Stimulated activated CD8-positive, alpha-beta memory T cell treated with anti-CD3 and anti-CD28 coated beads, Interleukin-4, amount 100 ng/mL, for 4 hours (primary cell): ENCODE data around the gene ATP8B1.
"Not testable (repeated sequence)": the region's sequence is repeated elsewhere in the genome, so short reads cannot be mapped to it uniquely, and the experiment has no call there.

ENCODE experiments used
- DNase-seq, 2 donors: peaks; one replicate each; pipeline ENCODE4 v3.0.0-alpha.2; 2020; ENCODE audit warnings: low read depth in 2 of 2, low spot score in 1 of 2

The ATP8B1 gene

DNA sequence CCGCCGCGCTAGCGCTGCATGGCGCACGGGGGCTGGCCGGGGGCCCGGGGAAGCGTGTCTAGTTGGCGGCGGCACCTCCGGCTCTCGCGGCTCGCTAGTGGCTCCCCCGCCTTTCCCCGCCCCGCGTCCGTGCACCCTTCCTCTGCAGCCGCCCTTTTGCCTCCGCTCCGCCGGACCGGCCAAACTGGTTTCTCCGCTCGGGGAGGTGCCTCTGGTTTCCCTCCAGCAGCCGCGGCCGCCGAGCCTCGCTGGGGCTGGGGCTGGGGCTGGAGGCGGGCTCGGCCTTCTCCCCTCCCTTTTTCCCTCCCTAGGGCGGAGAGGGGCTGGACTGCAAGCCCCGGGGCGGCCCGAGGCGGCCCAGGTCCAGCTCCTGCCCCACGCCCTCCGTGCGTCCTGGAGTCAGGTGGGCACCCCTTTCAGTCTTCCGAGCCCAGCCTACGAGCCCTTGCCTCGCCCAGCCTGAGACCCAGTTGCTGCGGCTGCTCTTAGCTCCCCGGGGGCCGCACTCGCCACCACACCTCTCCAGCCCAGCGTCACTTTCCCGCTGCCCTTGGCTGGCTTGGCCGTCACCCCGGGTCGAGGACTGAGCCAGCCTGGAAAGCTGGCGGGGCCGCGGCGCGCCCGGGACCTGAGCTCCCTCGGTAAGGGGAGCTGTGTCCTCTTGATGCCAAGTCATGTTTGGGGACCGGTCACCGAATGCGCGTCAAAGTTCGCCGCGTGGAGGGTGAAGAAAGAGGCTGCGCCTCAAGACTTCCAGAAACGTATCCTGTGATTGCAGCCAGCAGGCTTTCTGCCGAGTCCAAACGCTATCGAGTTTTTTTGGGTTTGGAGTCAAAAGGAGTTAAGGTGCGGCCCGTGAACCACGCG, at the start of gene ATP8B1:
TSS of gene ATP8B1 (minus strand) at position 213 of the 867 bp plus-strand sequence. CDS start 71,508 bp downstream, outside the sequence.
- no peak for DNase-seq

DNA sequence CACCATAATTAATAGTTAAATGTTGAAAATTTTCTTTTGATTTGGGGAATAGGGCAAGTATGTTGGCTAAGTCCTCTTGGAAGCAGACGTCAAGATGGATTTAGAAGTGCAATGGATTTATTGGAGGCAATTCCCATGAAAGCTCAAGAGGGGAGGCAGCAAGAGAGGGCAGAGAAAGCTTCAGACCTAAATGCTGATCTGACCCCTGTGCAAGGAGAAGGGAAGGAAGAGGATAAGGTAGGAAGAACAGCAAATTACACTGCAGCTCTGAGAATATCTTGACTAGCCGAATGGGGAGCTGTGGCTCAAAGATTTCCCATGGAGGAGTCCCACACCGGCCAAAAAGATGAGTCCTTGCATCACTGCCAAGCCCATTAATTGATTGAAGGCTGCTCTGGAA, 46.9 kb upstream of the ATP8B1 start:
- no peak for DNase-seq

DNA sequence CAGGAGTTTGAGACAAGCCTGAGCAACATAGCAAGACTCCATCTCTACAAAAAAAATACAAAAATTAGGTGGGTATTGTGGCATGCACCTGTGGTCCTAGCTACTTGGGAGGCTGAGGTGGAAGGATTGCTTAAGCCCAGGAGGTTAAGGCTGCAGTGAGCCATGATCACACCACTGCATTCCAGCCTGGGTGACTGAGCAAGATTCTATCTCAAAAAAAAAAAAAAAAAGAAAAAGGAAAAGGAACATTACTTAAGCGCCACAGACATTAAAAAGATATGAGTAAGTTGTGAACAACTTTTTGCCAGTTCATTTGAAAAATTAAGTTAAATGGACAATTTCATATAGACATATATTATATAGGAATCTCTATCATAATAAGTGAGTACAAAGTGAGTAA, 45.3 kb upstream of the ATP8B1 start:
- DNase-seq, result not testable (repeated sequence)

DNA sequence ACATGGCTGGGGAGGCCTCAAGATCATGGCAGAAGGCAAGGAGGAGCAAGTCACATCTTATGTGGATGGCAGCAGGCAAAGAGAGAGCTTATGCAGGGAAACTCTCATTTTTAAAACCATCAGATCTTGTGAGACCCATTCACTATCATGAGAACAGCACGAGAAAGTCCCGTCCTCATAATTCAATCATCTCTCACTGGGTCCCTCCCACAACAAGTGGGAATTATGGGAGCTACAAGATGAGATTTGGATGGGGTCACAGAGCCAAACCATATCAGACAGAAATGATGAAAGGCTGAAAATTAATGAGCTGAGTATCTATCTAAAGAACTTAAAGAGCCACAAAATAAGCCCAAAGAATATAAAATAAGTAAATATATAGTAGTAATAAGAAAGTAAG, 44.3 kb upstream of the ATP8B1 start:
- DNase-seq, result not testable (repeated sequence)

DNA sequence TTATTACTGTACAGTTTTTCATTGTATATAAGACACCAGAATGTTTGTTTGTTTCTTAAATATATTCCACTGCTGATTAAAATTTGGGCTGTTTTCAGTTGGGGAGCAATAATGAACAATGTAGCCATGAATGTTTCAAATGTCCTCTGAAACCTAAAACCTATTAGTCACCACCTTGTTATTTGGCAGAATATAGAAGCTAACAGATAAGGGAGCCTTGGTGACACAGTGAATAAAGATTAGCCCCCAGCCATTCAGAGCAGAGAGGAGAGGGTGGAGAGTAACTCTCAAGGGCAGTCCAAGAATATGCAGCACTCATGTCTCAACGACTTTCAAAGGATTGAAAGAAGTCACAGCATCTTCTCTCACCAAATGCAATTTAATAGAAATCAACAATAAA, 43.1 kb upstream of the ATP8B1 start:
- DNase-seq, result no peak

DNA sequence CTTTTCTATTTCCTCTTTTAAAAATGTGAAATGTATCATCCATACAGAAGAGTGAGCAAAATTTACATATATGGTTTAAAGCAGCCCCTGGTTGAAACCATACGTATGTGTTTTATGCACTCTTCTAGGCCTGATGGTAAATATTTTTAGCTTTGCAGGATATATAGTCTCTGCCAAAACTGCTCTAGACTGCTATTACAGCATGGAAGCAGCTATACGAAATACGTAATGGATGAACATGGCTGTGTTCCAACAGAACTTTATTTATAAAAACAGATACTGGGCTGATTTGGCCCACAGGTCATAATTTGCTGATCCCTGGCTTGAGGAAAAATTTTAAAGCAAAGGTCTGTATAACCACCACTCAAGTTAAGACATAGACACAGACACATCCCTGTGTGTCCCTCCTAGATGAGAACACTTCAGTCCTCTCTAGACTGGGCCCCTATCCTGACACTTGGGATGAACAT, 42.5 kb upstream of the ATP8B1 start:
- DNase-seq, result no peak

DNA sequence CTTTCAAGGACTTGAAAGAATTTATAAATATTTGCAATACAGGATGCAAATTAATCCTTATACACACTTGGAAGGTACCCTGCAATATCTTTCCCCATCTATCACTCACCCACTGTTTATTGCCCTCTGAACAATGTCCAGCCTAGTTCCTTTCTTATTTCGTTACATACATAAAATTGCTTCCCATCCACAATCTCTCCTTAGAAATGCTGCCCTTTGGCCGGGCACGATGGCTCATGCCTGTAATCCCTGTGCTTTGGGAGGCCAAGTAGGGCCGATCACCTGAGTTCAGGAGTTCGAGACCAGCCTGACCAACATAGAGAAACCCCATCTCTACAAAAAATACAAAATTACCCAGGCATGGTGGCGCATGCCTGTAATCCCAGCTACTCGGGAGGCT, 41.2 kb upstream of the ATP8B1 start:
- DNase-seq, result no peak

DNA sequence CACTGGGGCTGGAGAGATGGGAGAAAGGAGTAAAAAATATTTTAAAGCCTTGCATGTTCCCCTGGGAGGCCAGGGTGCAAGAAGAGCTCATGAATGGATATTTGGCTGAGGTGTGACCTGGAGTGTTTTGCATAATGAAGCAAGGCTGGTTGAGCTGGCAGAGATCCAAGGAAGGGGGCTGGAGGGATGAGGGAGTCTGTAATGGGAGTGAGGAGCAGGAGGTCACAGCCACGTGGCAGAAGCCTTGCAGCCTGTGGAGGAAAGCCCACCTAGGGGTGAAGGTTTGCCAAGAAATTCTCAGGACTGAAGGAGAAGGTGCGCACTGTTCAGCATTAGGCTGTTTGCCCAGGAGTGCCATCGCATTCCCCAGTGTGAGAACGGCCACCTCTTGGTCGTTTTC, 40.3 kb upstream of the ATP8B1 start:
- DNase-seq, result no peak

DNA sequence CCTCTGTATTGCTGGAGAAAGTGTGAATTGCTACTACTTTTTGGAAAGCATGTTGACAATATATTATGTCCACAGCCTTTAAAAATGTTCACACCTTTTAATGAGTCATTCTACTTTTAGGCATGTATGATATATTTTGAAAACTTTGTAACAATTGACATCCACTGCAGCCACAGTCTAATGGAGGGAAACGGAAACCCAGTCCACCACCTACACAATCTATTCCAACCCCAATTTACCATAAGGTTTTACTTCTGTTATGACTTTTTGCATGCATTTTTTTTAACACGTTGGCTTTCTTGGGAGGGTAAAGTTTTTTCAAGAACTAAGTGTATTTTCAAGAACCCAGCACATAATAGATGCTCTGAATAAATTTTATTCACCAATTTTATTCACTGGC, 38.5 kb upstream of the ATP8B1 start:
- DNase-seq, result no peak

DNA sequence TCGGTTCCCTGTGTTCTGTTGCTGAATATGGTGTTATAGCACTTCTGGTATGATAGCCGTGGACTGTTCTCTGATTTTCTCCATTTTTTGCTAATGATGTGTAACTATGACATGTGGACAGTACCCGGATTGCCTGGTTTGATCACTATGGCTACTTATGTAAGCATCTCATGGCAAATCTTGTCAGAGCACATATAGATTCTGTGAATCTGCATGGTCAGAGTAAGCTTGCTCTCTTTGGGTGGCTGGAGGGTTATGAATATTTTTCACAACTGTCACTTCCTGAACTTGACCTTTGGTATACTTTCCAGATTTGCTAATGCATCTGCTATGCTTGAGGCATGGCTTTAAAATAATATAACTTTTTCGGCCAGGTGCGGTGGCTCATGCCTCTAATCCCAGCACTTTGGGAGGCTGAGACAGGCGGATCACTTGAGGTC, 36.8 kb upstream of the ATP8B1 start:
- DNase-seq, result no peak

DNA sequence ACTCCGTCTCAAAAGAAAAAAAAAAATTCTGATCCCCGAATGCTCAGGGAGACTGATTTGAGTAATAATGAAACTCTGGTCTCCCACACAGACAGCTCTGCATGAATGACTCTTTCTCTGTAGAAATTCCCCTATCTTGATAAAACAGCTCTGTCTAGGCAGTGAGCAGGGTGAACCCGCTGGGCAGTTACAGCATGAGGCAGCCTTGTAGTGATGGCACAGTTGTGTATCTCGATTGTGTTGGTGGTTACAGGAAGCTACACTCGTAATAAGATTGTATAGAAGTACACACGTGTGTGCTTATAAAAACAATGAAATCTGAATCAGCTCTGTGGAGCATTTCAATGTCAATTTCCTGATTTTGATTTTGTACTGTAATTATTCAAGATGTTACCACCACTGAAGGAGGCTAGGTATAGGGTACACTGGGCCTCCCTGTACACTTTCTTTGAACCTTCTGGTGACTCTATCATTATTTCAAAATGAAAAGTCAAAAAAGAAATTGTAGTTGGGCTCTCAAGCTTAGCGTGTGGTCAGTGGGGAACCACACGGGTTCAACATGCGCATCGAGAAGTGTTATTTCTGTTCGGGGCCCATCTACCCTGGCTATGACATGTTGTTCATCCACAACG, 34.9 kb upstream of the ATP8B1 start:
- DNase-seq, result no peak

DNA sequence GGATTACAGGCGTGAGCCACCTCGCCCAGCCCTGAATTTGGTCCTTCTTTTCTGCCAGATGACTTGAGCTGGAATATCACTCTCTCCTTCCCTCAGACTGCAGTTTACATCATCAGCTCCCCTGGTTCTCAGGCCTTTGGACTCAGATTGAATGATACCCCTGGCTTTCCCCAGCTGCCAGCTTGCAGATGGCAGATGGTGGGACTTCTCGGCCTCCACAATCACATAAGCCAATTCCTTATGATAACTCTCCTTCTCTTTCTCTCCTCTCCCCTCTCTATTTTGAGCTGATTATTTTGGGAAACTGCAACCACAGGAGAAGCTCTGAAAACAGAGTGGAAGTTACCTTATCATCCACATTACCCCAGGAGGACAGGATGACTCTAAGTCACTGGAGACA, 33.4 kb upstream of the ATP8B1 start:
- DNase-seq, result no peak

DNA sequence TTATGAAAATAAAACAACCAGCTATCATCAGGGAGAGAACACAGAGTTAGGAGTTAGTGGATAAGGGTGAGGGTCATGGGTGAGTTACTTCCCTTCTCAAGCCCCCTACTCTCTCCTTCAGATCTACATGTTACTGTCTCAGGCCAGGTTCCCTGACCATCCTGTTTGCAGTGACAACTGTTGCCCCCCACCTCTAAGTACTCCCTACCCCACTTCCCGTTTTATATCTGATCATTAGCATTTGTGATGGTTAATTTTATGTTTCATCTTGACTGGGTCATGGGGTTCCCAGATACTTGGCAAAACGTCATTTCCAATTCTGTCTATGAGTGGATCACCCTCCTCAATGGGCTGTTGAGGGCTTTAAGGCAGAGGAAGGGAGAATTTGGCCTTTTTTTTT, 32.8 kb upstream of the ATP8B1 start:
- no peak for DNase-seq

DNA sequence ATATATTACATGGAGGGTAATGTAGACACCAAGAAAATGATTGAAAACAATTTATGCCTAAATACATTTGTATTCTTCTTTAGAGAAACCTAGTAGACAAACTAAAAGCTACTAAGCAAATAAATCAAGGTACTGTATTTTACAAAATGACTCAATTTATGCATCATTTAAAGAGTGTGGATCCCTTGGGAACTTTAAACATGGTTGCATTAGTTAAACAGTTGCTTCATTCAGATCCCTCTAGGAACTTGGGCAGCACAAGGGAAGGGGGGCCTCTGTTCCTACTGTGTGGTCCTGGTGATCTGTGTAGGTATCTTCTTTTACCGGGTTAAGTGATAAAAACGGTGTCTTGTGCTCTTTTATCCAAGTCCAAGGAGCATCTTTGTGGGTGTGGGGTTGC, 31.5 kb upstream of the ATP8B1 start:
- DNase-seq, result no peak

DNA sequence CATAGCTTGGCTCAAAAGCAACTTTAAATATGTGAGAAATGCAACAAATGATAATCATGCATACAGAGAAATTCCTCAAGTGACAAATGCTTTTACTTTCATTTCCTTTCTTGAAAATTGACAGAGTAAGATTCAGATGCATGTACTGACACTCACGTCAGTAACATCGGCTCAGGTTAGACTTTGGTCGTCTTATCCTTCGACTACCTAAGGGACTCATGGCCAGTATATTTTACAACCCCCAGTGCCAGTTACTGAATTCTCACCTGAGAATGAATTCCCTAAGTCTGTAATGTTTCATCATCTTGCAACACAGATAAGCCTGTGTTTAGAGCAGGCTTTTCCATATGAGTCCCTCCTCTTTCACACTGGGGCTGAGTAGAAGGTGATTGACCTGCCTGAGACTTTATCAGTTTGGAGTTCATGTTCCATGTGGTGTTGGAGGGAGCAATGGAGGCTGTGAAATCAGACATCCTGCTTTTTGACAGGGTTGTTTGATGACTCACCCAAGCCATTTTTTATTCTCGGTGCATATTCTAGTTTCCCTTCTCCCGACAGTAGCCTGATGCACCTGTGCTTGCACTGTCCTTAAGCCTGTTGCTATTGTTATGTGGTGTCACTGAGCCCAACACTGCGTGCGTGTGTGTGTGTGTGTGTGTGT, 30.5 kb upstream of the ATP8B1 start:
- no peak for DNase-seq

DNA sequence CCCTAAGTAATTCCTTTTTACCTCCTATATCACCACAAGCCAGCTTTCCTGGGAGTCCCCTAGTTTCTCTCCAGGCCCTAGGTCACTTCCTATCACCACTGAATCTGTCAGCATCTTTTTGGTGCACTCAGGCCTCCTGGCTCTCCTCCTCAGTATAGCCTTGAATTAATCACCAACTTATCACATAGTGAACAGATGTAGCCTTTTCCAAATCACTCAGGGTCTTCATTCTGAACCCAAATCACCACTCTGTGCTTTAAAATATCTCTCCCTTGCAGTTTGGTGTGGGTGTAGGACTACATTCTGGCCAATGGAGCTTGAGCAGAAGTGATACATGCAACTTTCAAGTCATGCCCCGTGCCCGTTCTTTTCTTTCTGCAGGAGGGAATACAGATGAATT, 29.6 kb upstream of the ATP8B1 start:
- DNase-seq, result no peak

DNA sequence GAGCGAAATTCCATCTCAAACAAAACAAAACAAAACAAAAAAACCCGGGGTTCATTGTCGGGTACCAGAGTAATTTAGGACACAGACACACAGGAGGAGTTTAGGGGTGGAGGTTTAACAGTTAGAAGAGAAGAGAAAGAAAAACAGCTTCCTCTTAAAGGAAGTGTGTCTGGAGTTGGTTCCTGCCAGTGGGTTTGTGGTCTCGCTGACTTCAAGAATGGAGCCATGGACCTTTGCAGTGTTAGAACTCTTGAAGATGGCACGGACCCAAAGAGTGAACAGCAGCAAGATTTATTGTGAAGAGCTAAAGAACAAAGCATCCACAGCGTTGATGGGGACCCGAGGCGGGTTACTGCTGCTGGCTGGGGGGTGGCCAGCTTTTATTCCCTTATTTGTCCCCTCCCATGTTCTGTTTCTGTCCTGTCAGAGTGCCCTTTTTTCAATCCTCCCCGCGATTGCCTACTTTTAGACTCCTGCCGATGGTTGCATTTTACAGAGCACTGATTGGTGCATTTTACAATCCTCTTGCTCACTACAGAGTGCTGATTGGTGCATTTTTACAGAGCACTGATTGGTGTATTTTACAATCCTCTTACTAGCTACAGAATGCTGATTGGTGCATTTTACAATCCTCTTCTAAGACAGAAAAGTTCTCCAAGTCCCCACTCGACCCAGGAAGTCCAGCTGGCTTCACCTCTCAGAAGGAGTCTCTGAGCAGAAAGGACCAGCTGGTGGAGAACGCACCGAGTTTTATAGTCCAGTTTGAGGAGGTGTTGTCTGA, 28.7 kb upstream of the ATP8B1 start:
- DNase-seq, result no peak

DNA sequence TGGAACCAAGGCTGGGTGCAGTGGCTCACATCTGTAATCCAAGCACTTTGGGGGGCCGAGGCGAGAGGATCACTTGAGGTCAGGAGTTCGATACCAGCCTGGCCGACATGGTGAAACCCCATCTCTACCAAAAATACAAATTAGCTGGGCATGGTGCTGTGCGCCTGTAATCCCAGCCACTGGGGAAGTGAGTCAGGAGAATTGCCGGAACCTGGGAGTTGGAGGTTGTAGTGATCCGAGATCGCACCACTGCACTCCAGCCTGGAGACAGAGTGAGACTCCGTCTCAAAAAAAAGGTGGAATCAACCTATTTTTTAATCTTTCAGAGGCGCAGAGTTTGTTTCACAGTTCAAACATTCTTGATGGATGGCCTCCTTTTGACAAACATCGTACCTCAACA, 24.5 kb upstream of the ATP8B1 start:
- DNase-seq, result no peak

DNA sequence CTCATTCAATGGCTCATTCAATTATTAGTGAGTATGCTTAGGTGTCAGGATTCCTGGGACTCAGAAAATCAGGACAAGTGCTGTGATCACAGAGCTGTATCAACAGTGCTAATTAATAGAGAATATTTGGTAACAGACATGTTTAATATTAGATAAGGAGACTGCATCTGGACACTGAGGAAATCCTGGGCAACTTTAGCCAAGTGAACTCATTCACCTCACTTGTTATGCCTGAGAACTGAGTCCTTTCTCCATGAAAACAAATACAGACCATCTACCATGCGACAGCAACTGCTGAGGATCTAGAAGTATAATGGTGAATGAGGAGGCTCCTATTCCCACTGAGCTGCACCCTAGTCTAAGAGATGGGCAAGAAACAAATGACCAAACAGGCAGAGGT, 23.1 kb upstream of the ATP8B1 start:
- DNase-seq, result no peak

DNA sequence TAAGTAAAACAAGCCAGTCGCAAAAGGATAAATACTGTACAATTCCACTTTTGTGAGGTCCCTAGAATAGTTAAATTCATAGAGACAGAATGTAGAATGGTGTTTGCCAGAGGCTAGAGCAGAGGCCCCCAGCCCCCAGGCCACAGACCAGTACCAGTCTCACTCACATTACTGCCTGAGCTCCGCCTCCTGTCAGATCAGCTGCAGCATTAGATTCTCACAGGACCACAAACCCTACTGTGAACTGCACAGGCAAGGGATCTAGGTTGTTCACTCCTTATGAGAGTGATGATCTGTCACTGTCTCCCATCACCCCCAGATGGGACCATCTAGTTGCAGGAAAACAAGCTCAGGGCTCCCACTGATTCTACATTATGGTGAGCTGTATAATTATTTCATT, 17.5 kb upstream of the ATP8B1 start:
- DNase-seq, result not testable (repeated sequence)
